RWPE2 (cell line): Measurements from ENCODE around the gene MARF1.
"Not testable (repeated sequence)": the region's sequence is repeated elsewhere in the genome, so short reads cannot be mapped to it uniquely, and the experiment has no call there.

ENCODE experiments used
- ATAC-seq: fragments of 200-7000 bp; cut with Tn5 transposase; 3 replicates; pipeline ENCODE4 v1.9.1; 2021; ENCODE audit warnings: low read depth
- DNase-seq: peaks from one replicate; pipeline ENCODE4 v3.0.0-alpha.2; 2020; ENCODE audit warnings: low spot score
- H3K27ac ChIP-seq: fragments of 450-650 bp; 2 replicates; pipeline ENCODE4 v1.5.1; 2017; ENCODE audit warnings: mild to moderate bottlenecking; ENCODE audit not compliant: poor library complexity, severe bottlenecking
- H3K27me3 ChIP-seq: fragments of 250-450 bp; sonication (Bioruptor Pico); 2 replicates; pipeline ENCODE4 v1.5.1; 2021; ENCODE audit warnings: mild to moderate bottlenecking, moderate library complexity; ENCODE audit not compliant: insufficient read depth, poor library complexity, severe bottlenecking
- H3K36me3 ChIP-seq: fragments of 250-450 bp; sonication (Bioruptor Pico); 2 replicates; pipeline ENCODE4 v1.5.1; 2020; ENCODE audit warnings: low read depth, mild to moderate bottlenecking, moderate library complexity
- H3K4me1 ChIP-seq: fragments of 250-450 bp; sonication (Bioruptor Pico); 2 replicates; pipeline ENCODE4 v1.5.1; 2021; ENCODE audit warnings: mild to moderate bottlenecking, moderate library complexity; ENCODE audit not compliant: insufficient read depth, poor library complexity, severe bottlenecking
- H3K4me3 ChIP-seq: fragments of 250-450 bp; sonication (Bioruptor Pico); 2 replicates; pipeline ENCODE4 v1.5.1; 2021; ENCODE audit warnings: mild to moderate bottlenecking, moderate library complexity; ENCODE audit not compliant: severe bottlenecking
- H3K9me3 ChIP-seq: fragments of 250-450 bp; sonication (Bioruptor Pico); 2 replicates; pipeline ENCODE4 v1.5.1; 2021; ENCODE audit warnings: mild to moderate bottlenecking, moderate library complexity; ENCODE audit not compliant: severe bottlenecking
- CTCF ChIP-seq: fragments of 450-650 bp; IDR thresholded peaks from one replicate; pipeline ENCODE4 v1.5.1; 2017; ENCODE audit warnings: mild to moderate bottlenecking, moderate library complexity; ENCODE audit not compliant: poor library complexity, severe bottlenecking

The MARF1 gene

GRCh38 chr16:15576960-15577958, 65.7 kb downstream of the MARF1 start:
- Histone ChIP-seq H3K4me1 (peaks cover 23% of the 10 kb centered on the region), H3K27me3 (no peaks in the 10 kb centered on the region), H3K4me3 (no peak overlapping the region), H3K27ac (peak overlapping the region; percentile 36), H3K36me3 (no peaks in the 10 kb centered on the region), H3K9me3 (no peaks in the 10 kb centered on the region)
- no peak for TF ChIP-seq CTCF
- ATAC-seq (no peak), DNase-seq (no peak)

DNA sequence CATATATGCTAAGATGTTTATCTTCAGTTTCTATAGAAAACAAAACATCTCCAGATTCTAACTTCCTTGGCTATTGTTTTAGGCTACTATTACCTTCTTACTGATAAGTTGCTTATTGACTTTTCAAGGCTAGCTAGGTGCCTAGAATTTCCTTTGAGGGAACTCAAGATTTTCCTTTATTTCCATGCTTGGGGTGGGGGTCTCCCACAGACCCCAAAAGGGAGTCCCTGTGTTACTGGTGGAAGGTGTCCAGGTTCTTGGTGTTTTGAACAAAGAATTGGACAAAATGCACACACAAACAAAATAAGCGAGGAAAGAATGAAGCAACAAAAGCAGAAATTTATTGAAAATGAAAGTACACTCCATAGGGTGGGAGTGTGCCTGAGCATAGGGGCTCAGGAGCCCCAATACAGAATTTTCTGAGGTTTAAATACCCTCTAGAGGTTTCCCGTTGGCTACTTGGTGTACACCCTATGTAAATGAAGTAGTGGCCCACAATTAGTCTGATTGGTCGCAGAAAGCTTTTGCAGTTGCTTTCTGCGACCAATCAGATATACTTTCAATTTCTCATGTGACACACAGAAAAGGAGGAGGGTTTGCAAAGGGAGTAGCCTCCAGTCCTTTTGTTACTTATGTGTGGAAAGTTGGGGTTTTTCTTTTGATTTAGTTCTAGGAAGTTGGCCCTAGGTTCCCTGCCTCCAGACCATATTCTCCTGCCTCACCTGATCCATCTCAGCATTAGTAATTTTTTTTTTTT, 67.5 kb downstream of the MARF1 start:
- ATAC-seq, result 0 out of 3 replicates have a peak, but pooled peaks have one; percentile 26
- H3K36me3 ChIP-seq, result no peaks in the 10 kb centered on the region
- no peaks in the 10 kb centered on the region for H3K9me3 ChIP-seq
- no peak for DNase-seq
- no peaks in the 10 kb centered on the region for H3K27me3 ChIP-seq
- H3K4me3 ChIP-seq, result no peak overlapping the region
- no peak for TF ChIP-seq CTCF
- H3K27ac ChIP-seq, result peak overlapping the region; percentile 36
- peaks cover 28% of the 10 kb centered on the region for H3K4me1 ChIP-seq

DNA sequence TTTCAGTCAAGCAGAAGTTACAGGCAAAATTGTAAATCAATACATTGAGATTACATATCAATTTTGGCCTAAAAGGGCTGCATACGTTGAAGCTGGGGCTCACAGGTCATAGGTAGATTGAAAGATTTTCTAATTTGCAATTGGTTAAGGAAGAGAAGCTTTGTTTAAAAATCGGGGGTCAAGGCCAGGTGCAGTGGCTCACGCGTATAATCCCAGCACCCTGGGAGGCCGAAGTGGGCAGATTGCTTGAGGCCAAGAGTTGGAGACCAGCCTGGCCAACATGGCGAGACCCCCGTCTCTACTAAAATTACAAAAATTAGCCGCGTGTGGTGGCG, 68.4 kb downstream of the MARF1 start:
- DNase-seq (no peak), ATAC-seq (no peak)
- Histone ChIP-seq H3K27ac (no peak overlapping the region), H3K4me1 (peaks cover 28% of the 10 kb centered on the region), H3K9me3 (no peaks in the 10 kb centered on the region), H3K4me3 (no peak overlapping the region), H3K36me3 (no peaks in the 10 kb centered on the region), H3K27me3 (no peaks in the 10 kb centered on the region)
- TF ChIP-seq CTCF, result no peak

DNA sequence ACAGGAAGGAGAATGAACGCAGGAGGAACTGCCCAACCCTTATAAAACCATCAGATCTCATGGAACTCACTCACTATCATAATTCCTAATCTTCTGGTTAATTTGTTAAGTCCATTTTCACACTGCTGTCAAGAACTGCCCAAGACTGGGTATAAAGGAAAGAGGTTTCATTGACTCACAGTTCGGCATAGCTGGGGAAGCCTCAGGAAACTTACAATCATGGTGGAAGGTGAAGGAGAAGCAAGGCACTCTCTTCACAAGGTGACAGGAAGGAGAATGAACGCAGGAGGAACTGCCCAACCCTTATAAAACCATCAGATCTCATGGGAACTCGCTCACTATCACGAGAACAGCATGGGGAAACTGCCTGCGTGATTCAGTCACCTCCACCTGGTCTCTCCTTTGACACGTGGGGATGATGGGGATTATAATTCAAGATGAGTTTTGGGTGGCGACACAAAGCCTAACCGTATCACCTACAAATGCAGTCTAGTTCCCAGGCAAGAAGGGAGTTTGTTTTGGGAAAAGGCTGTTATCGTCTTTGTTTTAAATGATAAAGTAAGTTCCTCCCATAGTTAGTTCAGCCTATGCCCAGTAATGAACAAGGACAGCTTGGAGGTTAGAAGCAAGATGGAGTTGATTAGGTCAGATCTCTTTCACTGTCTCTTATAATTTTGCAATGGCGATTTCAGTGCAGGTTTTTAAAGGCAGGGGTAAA, 68.9 kb downstream of the MARF1 start:
- H3K27me3 ChIP-seq, H3K4me3 ChIP-seq, ATAC-seq, H3K9me3 ChIP-seq, H3K27ac ChIP-seq, H3K36me3 ChIP-seq, DNase-seq: not testable (repeated sequence)
- peaks cover 28% of the 10 kb centered on the region for H3K4me1 ChIP-seq

DNA sequence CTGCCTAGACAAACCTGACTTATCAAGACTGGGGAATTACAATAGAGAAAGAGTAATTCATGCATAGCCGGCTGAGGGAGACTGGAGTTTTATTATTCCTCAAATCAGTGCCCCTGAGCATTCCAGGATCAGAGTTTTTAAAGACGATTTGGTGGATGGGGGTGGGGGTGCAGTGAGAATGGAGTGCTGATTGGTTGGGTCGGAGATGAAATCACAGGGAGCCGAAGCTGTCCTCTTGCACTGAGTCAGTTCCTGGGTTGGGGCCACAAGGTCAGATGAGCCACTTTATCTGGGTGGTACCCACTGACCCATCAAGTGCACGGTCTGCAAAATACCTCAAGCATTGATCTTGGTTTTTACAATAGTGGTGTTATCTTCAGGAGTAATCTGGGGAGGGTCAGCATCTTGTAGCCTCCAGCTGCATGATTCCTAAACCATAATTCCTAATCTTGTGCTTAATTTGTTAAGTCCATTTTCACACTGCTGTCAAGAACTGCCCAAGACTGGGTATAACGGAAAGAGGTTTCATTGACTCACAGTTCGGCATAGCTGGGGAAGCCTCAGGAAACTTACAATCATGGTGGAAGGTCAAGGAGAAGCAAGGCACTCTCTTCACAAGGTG, 69.6 kb downstream of the MARF1 start:
- Histone ChIP-seq H3K4me1 (peaks cover 28% of the 10 kb centered on the region), H3K4me3 (no peak overlapping the region), H3K27me3 (no peaks in the 10 kb centered on the region), H3K27ac (peak overlapping the region; percentile 45), H3K36me3 (no peaks in the 10 kb centered on the region), H3K9me3 (no peaks in the 10 kb centered on the region)
- TF ChIP-seq CTCF, result no peak
- DNase-seq, result no peak
- no peak for ATAC-seq
